DMS153 (cell line): ENCODE data around the gene BPTF.
"Not testable (repeated sequence)": the region's sequence is repeated elsewhere in the genome, so short reads cannot be mapped to it uniquely, and the experiment has no call there.

Source experiments
- DNase-seq: peaks from one replicate; lab custom pipeline; 2025; lab: John Stamatoyannopoulos, UW

The BPTF gene

DNA sequence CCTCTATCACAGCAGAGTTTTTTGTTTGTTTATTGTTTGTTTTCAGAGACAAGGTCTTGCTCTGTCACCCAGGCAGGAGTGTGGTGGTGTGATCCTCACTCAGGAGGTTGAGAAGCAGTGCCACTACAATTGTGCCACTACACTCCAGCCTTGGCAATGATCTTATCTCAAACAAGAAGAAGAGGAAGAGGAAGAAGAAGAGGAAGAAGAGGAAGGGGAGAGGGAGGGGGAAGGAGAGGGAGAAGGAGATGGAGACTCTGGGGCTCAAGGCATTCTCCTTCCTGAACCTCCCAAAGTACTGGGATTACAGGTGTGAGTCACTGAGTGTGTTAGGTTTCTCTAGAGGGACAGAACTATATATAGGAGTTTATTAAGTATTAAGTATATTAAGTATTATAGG is 188.1 kb downstream of the BPTF start:
- no peak for DNase-seq

DNA sequence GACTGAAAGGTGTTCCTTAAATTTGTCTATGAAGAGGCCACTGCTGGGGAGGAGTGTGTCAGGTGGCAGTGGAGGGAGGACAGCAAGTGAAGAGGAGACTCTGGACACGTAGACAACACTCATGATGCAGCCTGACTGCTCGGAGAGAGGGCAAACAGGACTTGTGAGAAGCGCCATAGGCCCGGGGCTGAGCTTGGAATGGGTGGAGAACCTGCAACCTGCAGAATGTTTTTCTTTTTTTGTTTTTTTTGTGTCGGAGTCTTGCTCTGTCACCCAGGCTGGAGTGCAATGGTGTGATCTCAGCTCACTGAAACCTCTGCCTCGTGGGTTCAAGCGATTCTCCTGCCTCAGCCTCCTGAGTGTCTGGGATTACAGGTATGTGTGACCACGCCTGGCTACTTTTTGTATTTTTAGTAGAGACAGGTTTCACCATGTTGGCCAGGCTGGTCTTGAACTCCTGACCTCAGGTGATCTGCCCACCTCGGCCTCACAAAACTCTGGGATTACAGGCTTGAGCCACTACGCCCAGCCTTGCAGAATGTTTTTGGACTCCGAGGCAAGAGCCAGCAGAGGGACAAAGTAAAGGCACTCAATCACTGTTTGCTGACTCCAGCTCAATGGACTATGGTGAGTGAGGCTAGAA is 189.9 kb downstream of the BPTF start:
- no peak for DNase-seq

GRCh38 chr17:68016838-68017237 is 191.5 kb downstream of the BPTF start:
- DNase-seq, result no peak

DNA sequence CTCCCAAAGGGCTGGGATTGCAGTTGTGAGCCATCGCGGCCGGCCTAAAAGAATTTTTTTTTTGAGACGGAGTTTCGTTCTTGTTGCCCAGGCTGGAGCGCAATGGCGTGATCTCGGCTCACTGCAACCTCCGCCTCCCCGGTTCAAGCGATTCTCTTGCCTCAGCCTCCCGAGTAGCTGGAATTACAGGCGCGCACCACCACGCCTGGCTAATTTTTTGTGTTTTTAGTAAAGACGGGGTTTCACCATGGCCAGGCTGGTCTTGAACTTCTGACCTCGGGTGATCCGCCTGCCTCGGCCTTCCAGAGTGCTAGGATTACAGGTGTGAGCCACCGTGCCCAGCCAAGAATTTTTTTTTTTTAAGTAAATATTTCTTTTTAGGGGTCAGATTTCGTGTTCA is 193.2 kb downstream of the BPTF start:
- not testable (repeated sequence) for DNase-seq

GRCh38 chr17:68019336-68019674 is 194.0 kb downstream of the BPTF start:
- DNase-seq, result no peak

DNA sequence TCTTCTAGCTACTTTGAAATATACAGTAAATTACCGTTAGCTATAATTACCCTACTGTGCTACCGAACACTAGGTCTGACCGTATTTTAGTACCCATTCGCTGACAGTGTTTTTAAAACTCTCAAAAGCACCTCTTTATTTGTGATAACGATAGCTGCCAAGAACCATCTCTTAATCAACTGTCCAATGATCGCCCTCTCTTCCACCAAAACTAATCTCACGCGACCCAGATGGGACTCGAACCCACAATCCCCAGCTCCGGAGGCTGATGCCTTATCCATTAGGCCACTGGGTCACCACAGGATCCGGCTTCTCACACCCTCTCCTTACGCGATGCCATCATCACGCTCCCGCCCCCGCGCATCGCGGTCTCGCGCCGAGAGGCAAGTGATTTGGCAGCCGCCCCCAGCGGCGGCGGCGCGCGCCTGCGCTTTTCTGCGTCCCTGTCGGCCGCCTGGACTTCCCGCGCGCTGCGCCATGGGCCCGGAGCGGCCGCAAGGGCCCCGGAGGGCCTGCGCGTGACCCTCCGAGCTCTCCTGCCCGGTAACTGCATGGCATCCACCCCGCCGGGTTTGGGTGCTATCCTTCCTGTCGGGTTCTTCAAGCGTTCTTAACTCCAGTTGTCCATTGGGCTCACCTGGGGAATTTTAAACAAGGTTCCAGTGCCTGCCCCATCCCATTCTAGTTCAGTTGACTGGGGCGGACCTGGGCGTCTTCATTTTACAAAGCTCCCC is 194.5 kb downstream of the BPTF start:
- DNase-seq, result peak; percentile 96

DNA sequence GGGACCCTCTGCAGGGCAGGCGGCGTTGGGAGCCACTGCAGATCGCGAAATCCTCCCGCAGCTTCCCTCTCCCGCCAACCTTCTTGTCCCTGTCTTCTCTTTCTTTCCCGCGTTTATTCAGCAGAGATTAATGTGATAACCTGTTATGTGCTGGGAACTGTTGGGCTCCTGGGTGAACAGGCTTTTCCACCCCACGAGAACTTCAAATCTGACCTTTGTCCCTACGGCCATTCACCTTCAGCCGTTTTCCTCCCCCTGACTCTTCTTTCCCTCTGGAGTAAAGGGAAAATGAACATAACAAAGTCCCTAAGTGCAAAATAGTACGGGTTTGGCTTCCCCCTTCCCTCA is 195.1 kb downstream of the BPTF start:
- DNase-seq, result peak; percentile 34

DNA sequence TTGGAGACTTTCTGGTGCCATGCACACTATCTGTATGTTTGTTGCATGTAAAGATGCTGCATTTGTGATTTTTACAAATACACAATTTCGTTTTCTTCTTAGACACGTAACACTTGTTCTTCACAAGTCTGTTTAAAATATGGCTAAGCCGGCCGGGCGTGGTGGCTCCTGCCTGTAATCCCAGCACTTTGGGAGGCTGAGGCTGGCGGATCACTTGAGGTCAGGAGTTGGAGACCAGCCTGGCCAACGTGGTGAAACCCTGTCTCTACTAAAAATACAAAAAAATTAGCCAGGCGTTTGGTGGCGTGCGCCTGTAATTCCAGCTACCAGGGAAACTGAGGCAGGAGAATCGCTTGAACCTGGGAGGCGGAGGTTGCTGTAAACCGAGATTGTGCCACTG is 195.5 kb downstream of the BPTF start:
- not testable (repeated sequence) for DNase-seq

DNA sequence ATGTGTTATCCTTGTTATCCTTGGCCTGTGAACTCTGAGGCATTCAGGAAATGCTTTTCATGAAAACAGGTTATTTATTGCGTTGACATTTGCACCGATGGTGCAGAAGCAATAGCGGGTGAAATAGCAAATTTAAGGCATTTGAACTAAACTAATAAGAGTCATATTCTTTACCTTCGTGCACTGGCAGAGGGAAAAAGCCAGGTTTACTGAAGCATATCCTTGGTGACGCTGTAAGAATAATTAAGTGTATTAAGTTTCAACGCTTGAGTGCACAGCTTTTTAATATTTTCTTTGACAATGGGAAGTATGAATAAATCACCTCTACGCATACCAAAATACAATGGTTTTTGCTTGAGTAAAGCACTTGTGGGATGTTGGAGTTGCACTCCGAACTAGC is 196.7 kb downstream of the BPTF start:
- no peak for DNase-seq

- not testable (repeated sequence) for DNase-seq
These were observed 197.2 kb downstream of the BPTF start for GRCh38 chr17:68022547-68022946.

- DNase-seq, result peak; percentile 28
These were observed 204.4 kb downstream of the BPTF start for GRCh38 chr17:68029512-68030215.
